SU-DHL-6 (cell line): ENCODE results near the gene METTL6.

Experiments
- CTCF ChIP-seq: fragments of 200-600 bp; sonication (generic); IDR thresholded peaks from one replicate; pipeline ENCODE4 v1.5.1; 2017; ENCODE audit warnings: antibody characterized with exemption, mild to moderate bottlenecking, low read length, moderate library complexity; ENCODE audit not compliant: insufficient read depth, poor library complexity, severe bottlenecking
- EZH2phosphoT487 ChIP-seq: fragments of 200-600 bp; sonication (generic), shearing (Covaris generic); conservative IDR thresholded peaks from 2 replicates; pipeline ENCODE4 v1.6.1; 2018; ENCODE audit warnings: mild to moderate bottlenecking, antibody characterized with exemption, low read length, moderate library complexity, mixed read lengths

DNA sequence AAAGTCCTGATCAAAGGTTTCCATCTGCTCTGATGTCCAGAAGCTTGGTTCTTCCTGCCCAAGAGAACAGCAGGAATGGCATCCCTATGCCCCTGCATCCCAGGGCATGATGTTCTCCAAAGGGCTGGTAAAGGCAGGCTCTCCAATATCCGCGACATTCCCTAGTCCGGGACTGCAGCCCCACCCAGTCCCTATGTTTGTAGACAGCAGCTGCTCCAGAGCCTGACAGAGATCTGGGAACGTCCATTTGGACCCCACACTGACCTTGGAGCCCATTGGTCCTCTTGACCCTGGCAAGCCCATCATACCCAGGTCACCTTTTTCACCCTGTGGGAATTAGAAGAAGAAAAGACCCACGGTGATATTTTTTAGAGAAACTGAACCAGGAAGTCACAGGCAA, 47.8 kb upstream of the METTL6 start:
- TF ChIP-seq CTCF (no peak), EZH2phosphoT487 (no peak)
